Left hindlimb (tissue), 1 donor: ENCODE measurements around the gene CT45A7.
"Not testable (repeated sequence)": the region's sequence is repeated elsewhere in the genome, so short reads cannot be mapped to it uniquely, and the experiment has no call there.

Source experiments
- DNase-seq: peaks from one replicate; pipeline ENCODE4 v3.0.0-alpha.2; 2018

Gene CT45A7

DNA sequence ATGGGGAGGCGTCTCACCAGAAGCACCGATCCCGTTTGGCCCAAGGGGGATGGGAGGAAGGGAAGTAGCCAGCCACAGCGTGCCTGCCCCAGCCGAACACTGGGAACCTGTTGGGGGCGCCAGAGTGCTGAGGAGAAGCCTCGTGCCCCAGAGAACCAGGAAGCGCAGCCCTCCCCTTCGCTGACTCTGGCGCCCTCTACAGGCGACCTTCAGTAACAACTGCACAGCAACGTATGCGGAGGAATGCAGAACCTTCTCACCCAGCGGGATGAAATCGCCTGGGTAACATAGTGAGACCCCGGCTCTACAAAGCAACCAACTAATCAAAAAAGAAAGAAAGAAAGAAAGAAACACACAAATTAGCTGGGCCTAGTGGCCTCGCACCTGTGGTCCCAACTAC, at the start of gene CT45A7:
Gene CT45A7 (minus strand): TSS at position 101 of the 400 bp plus-strand sequence. CDS start 3,747 bp downstream, outside the sequence.
- not testable (repeated sequence) for DNase-seq

DNA sequence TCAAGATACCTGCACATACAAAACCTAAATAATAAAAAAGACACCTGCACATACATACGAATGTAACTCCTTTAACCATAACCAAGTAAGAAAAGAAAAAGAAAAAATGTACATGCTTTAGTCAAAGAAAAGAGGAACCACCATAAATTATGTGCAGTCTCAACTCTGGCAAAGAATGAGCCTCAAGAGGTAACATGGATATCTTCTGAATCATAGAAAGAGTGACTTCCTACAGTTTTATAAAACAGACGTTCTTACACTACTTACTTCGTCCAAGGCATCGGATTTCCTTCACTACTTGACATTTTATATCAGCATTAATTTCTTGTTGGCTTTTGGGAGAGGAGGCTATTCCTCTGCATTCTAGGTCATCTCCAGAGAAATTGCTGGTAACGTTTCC, 45.7 kb upstream of the CT45A7 start:
- not testable (repeated sequence) for DNase-seq

GRCh38 chrX:135871712-135872111, 34.6 kb upstream of the CT45A7 start, which contains the start of gene CT45A9:
Gene CT45A9 (minus strand): TSS chrX:135871812. CDS start chrX:135868061, 3,751 bp downstream.
- not testable (repeated sequence) for DNase-seq

- DNase-seq, result not testable (repeated sequence)
Observed at GRCh38 chrX:135854438-135854837, 17.4 kb upstream of the CT45A7 start, which contains the start of gene CT45A8. Gene CT45A8 (minus strand): TSS chrX:135854538. CDS start chrX:135850783, 3,755 bp downstream.

DNA sequence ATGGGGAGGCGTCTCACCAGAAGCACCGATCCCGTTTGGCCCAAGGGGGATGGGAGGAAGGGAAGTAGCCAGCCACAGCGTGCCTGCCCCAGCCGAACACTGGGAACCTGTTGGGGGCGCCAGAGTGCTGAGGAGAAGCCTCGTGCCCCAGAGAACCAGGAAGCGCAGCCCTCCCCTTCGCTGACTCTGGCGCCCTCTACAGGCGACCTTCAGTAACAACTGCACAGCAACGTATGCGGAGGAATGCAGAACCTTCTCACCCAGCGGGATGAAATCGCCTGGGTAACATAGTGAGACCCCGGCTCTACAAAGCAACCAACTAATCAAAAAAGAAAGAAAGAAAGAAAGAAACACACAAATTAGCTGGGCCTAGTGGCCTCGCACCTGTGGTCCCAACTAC, 17.2 kb downstream of the CT45A7 start, which contains the start of gene CT45A2:
Gene CT45A2 (minus strand): TSS at position 101 of the 400 bp plus-strand sequence. CDS start 3,747 bp downstream, outside the sequence.
- not testable (repeated sequence) for DNase-seq

GRCh38 chrX:135802687-135803086, 34.4 kb downstream of the CT45A7 start, which contains the start of gene CT45A6:
Gene CT45A6 (minus strand): TSS chrX:135802787. CDS start chrX:135798993, 3,794 bp downstream.
- DNase-seq, result not testable (repeated sequence)

DNA sequence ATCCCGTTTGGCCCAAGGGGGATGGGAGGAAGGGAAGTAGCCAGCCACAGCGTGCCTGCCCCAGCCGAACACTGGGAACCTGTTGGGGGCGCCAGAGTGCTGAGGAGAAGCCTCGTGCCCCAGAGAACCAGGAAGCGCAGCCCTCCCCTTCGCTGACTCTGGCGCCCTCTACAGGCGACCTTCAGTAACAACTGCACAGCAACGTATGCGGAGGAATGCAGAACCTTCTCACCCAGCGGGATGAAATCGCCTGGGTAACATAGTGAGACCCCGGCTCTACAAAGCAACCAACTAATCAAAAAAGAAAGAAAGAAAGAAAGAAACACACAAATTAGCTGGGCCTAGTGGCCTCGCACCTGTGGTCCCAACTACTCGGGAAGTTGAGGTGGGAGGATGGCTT, 51.7 kb downstream of the CT45A7 start, which contains the start of gene CT45A5:
Gene CT45A5 (minus strand): TSS at position 101 of the 400 bp plus-strand sequence. CDS start 3,774 bp downstream, outside the sequence.
- DNase-seq, result not testable (repeated sequence)
